ENCODE results near the gene DCC.

Gene DCC

DNA sequence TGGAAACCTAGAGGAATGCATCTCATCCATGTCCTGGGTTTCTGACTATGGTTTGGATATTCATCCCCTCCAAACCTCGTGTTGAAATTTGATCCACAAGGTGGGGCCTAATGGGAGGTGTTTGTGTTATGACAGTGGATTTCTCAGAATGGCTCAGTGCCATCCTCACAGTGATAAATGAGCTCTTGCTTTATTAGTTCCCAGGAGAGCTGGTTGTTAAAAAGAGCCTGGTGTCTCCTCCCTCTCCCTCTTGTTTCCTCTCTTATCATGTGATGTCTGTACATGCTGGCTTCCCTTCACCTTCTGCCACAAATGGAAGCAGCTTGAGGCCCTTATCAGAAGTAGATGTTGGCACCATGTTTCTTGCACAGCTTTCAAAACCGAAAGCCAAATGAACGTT lies 424.3 kb downstream of the DCC start:
- DNase-seq (ENCODE audit: insufficient read length, low spot score): no peak
- no peak for TF ChIP-seq CTCF (IDR thresholded peaks at IDR 0.05; ENCODE audit: insufficient read depth, missing control alignments)
- FAIRE-seq: peak; percentile 86

GRCh38 chr18:52766002-52766545 lies 426.1 kb downstream of the DCC start:
- no peak for TF ChIP-seq CTCF (IDR thresholded peaks at IDR 0.05; ENCODE audit: insufficient read depth, missing control alignments)
- DNase-seq (ENCODE audit: insufficient read length, low spot score) (no peak), FAIRE-seq (no peak)

DNA sequence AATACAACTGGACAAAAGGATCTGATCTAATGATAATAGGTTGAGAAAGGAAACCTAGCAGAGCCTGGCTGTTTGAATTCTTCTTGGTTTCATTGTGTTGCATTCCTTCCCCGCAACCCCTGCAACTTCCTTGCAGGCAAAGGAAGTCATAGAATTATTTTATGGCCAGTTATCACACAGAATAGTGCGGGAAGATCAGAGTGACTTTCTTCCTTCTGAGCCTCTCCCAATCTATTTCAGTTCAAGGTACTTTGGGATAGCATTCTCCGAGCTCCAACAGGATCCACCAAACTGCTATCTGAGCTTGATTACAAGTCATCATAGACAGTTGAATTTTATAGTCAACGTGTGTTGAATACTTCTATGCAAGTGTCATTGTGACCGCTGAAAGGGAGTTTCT lies 441.1 kb downstream of the DCC start:
- no peak for FAIRE-seq
- no peak for DNase-seq (ENCODE audit: insufficient read length, low spot score)
- TF ChIP-seq CTCF (IDR thresholded peaks at IDR 0.05; ENCODE audit: insufficient read depth, missing control alignments): no peak

GRCh38 chr18:52791321-52791720 lies 451.3 kb downstream of the DCC start:
- FAIRE-seq (no peak), DNase-seq (ENCODE audit: insufficient read length, low spot score) (no peak)
- TF ChIP-seq CTCF (IDR thresholded peaks at IDR 0.05; ENCODE audit: insufficient read depth, missing control alignments): no peak

GRCh38 chr18:52812834-52813233 lies 472.8 kb downstream of the DCC start:
- FAIRE-seq (no peak), DNase-seq (ENCODE audit: insufficient read length, low spot score) (no peak)
- no peak for TF ChIP-seq CTCF (IDR thresholded peaks at IDR 0.05; ENCODE audit: insufficient read depth, missing control alignments)

GRCh38 chr18:52813635-52814416 lies 473.8 kb downstream of the DCC start:
- FAIRE-seq: no peak
- TF ChIP-seq CTCF (IDR thresholded peaks at IDR 0.05; ENCODE audit: insufficient read depth, missing control alignments): no peak

GRCh38 chr18:52815651-52816050 lies 475.7 kb downstream of the DCC start:
- FAIRE-seq (no peak), DNase-seq (ENCODE audit: insufficient read length, low spot score) (no peak)
- TF ChIP-seq CTCF (IDR thresholded peaks at IDR 0.05; ENCODE audit: insufficient read depth, missing control alignments): no peak

More at GRCh38 chr18:52813635-52814416, 473.8 kb downstream of the DCC start:
- no peak for DNase-seq (ENCODE audit: insufficient read length, low spot score)
